NCI-H1417 (cell line): Measurements from ENCODE around the gene HES2.
"Not testable (repeated sequence)": the region's sequence is repeated elsewhere in the genome, so short reads cannot be mapped to it uniquely, and the experiment has no call there.

Experiments used
- DNase-seq, 3 experiments: peaks; one replicate each; lab custom pipeline; 2025; lab: John Stamatoyannopoulos, UW

The HES2 gene

GRCh38 chr1:6437012-6437700 is 17.4 kb upstream of the HES2 start:
- DNase-seq: peak in 2 of 3 experiments; percentile 34 to 54

- DNase-seq: not testable (repeated sequence)
Measured at GRCh38 chr1:6436277-6436676, 16.6 kb upstream of the HES2 start.

GRCh38 chr1:6435547-6435946 is 15.8 kb upstream of the HES2 start:
- DNase-seq: no peak

GRCh38 chr1:6435129-6435528 is 15.4 kb upstream of the HES2 start:
- no peak for DNase-seq

- no peak for DNase-seq
Measured at GRCh38 chr1:6434186-6434585, 14.5 kb upstream of the HES2 start.

GRCh38 chr1:6431645-6432579 is 12.2 kb upstream of the HES2 start:
- not testable (repeated sequence) for DNase-seq

GRCh38 chr1:6429660-6430411 is 10.1 kb upstream of the HES2 start:
- DNase-seq: not testable (repeated sequence)

- DNase-seq: not testable (repeated sequence)
Measured at GRCh38 chr1:6428453-6428852, 8.7 kb upstream of the HES2 start.

- peak in 1 of 3 experiments; percentile 17 for DNase-seq
Measured at GRCh38 chr1:6427441-6428390, 8.0 kb upstream of the HES2 start.

- DNase-seq: no peak
Measured at GRCh38 chr1:6426972-6427350, 7.2 kb upstream of the HES2 start.

GRCh38 chr1:6426277-6426971 is 6.7 kb upstream of the HES2 start:
- no peak for DNase-seq

- no peak for DNase-seq
Measured at GRCh38 chr1:6425658-6426057, 5.9 kb upstream of the HES2 start.

GRCh38 chr1:6424619-6425593 is 5.2 kb upstream of the HES2 start, which contains the start of gene ESPN:
TSS of gene ESPN (plus strand) at chr1:6424776. CDS start at chr1:6424956, 180 bp downstream.
- DNase-seq: peak; percentile 14 to 37 (median 20)

- peak in 2 of 3 experiments; percentile 35 to 46 for DNase-seq
Measured at GRCh38 chr1:6424000-6424565, 4.4 kb upstream of the HES2 start.

- peak; percentile 63 to 81 (median 67) for DNase-seq
Measured at GRCh38 chr1:6423321-6423999, 3.7 kb upstream of the HES2 start.

- no peak for DNase-seq
Measured at GRCh38 chr1:6421266-6421665, 1.5 kb upstream of the HES2 start.

GRCh38 chr1:6420454-6421042 is 829 bp upstream of the HES2 start:
- no peak for DNase-seq

GRCh38 chr1:6419397-6419803 is 319 bp downstream of the HES2 start:
- peak in 2 of 3 experiments; percentile 21 to 30 for DNase-seq
